CD14-positive monocyte (primary cell): ENCODE measurements around the gene EPC1. TPM values are rescaled to one million over a fixed set of nuclear protein-coding genes. Genes with fewer than 3 reads are reported as not detected.
"Not testable (repeated sequence)": the region's sequence is repeated elsewhere in the genome, so short reads cannot be mapped to it uniquely, and the experiment has no call there.

Source experiments
- DNase-seq, 3 donors: peaks; one replicate each; pipeline ENCODE4 v3.0.0-alpha.2; 2011 to 2022
- H2AFZ ChIP-seq: 2 replicates; pipeline ENCODE4 v1.6.0; 2012; ENCODE audit warnings: mild to moderate bottlenecking, low read depth, low read length, inconsistent platforms; ENCODE audit not compliant: insufficient read depth, poor library complexity, severe bottlenecking
- H3K27ac ChIP-seq, 2 donors: 1 replicate in 1 of 2; 2 replicates in 1 of 2; pipeline ENCODE4 v1.5.1; 2012 to 2013; ENCODE audit warnings: low read length in 2 of 2, control low read depth in 1 of 2, inconsistent platforms in 1 of 2, low read depth in 1 of 2, mild to moderate bottlenecking in 1 of 2
- H3K27me3 ChIP-seq, 2 donors: one replicate each; pipeline versions ENCODE4 v1.6.0 to v1.6.1; 2011 to 2013; ENCODE audit warnings: low read length in 2 of 2; ENCODE audit not compliant: control insufficient read depth in 2 of 2, insufficient read depth in 2 of 2
- H3K36me3 ChIP-seq, 2 donors: replicated peaks in 1 of 2; 1 replicate in 1 of 2; 2 replicates in 1 of 2; pipeline versions ENCODE4 v1.5.1 to v1.6.1; 2012 to 2013; ENCODE audit warnings: low read length in 2 of 2, control low read depth in 1 of 2, inconsistent platforms in 1 of 2, mild to moderate bottlenecking in 1 of 2; ENCODE audit not compliant: insufficient read depth in 2 of 2, control insufficient read depth in 1 of 2
- H3K4me1 ChIP-seq, 2 donors: 1 replicate in 1 of 2; 2 replicates in 1 of 2; pipeline versions ENCODE4 v1.5.1 to v1.6.1; 2012 to 2013; ENCODE audit warnings: low read length in 2 of 2, control low read depth in 1 of 2, inconsistent platforms in 1 of 2, mild to moderate bottlenecking in 1 of 2, moderate library complexity in 1 of 2; ENCODE audit not compliant: insufficient read depth in 2 of 2, control insufficient read depth in 1 of 2
- H3K4me2 ChIP-seq: replicated peaks from 2 replicates; pipeline ENCODE3; 2012; ENCODE audit warnings: low read length, moderate library complexity, mild to moderate bottlenecking; ENCODE audit not compliant: poor library complexity, severe bottlenecking; ENCODE audit errors: extremely low read depth
- H3K4me3 ChIP-seq, 3 experiments: fragments of 200-600 bp in 1 of 3; sonication (generic) in 1 of 3; replicated peaks in 1 of 3; 1 replicate in 2 of 3; 2 replicates in 1 of 3; pipeline ENCODE4 v1.5.1; 2011 to 2013; ENCODE audit warnings: low read length in 3 of 3, mild to moderate bottlenecking in 3 of 3, control low read depth in 2 of 3, low read depth in 2 of 3, inconsistent platforms in 1 of 3, moderate library complexity in 1 of 3
- H3K79me2 ChIP-seq: 2 replicates; pipeline ENCODE4 v1.6.0; 2012; ENCODE audit warnings: mild to moderate bottlenecking, control low read depth, inconsistent platforms, low read length, moderate library complexity; ENCODE audit not compliant: insufficient read depth
- H3K9ac ChIP-seq: 2 replicates; pipeline ENCODE4 v1.6.0; 2017; ENCODE audit warnings: low read length, mild to moderate bottlenecking; ENCODE audit not compliant: insufficient read depth, poor library complexity, severe bottlenecking
- H3K9me3 ChIP-seq, 2 donors: replicated peaks in 1 of 2; 1 replicate in 1 of 2; 2 replicates in 1 of 2; pipeline versions ENCODE4 v1.5.1 to v1.6.1; 2012 to 2013; ENCODE audit warnings: low read length in 2 of 2, control low read depth in 1 of 2; ENCODE audit not compliant: control insufficient read depth in 1 of 2, insufficient read depth in 1 of 2
- H4K20me1 ChIP-seq: 2 replicates; pipeline ENCODE4 v1.6.0; 2012; ENCODE audit warnings: mild to moderate bottlenecking, low read length, control low read depth, moderate library complexity; ENCODE audit not compliant: insufficient read depth
- H3K27ac Mint-ChIP-seq, 7 donors: one replicate each; pipeline ENCODE4 v1.8.0; 2020; ENCODE audit warnings: mild to moderate bottlenecking in 7 of 7, mixed read lengths in 7 of 7, moderate library complexity in 6 of 7, inconsistent platforms in 2 of 7
- H3K27me3 Mint-ChIP-seq, 3 donors: one replicate each; pipeline ENCODE4 v1.8.0; 2021 to 2022; ENCODE audit warnings: low read depth in 3 of 3, mild to moderate bottlenecking in 3 of 3, mixed read lengths in 3 of 3, moderate library complexity in 3 of 3, inconsistent platforms in 1 of 3
- H3K36me3 Mint-ChIP-seq, 2 donors: one replicate each; pipeline ENCODE4 v1.8.0; 2020; ENCODE audit warnings: mixed read lengths in 2 of 2, inconsistent platforms in 1 of 2, mild to moderate bottlenecking in 1 of 2
- H3K4me1 Mint-ChIP-seq: one replicate; pipeline ENCODE4 v1.8.0; 2020; ENCODE audit warnings: mild to moderate bottlenecking, mixed read lengths
- H3K4me3 Mint-ChIP-seq, 2 donors: one replicate each; pipeline ENCODE4 v1.8.0; 2020; ENCODE audit warnings: mild to moderate bottlenecking in 2 of 2, mixed read lengths in 2 of 2, moderate library complexity in 1 of 2
- H3K9me3 Mint-ChIP-seq, 7 donors: one replicate each; pipeline ENCODE4 v1.8.0; 2020 to 2022; ENCODE audit warnings: mixed read lengths in 7 of 7, mild to moderate bottlenecking in 6 of 7, moderate library complexity in 6 of 7, inconsistent platforms in 2 of 7
- WGBS: methylation state at CpG from one replicate; pipeline ENCODE4 v1.1.5; 2013; ENCODE audit warnings: missing lambda C conversion rate; ENCODE audit not compliant: insufficient coverage; 5-methylcytosine and 5-hydroxymethylcytosine counted together
- intact Hi-C, 2 donors: fragments of 100-400 bp; cut with micrococcal nuclease; formaldehyde crosslinking; loops; one replicate each; pipeline versions ENCODE4 v1.15.0 to v1.15.1; 2023
- polyA plus RNA-seq, 3 donors: library from polyadenylated mRNA; depleted of rRNA in 1 of 3; unstranded in 2 of 3; stranded (reverse) in 1 of 3; fragments of 300-500 nt in 2 of 3; fragments of >200 nt in 1 of 3; fragmentation: Illumina TruSeq in 2 of 3; gene quantifications; 1 replicate in 2 of 3; 2 replicates in 1 of 3; pipeline ENCODE4 v1.2.3, GENCODE V29; 2012 to 2021
- TF ChIP-seq, protein P1 (sequence below): fragments of 200-600 bp; IDR thresholded peaks from one replicate; pipeline ENCODE4 v1.8.0; 2022; ENCODE audit warnings: antibody characterized with exemption, mild to moderate bottlenecking

Gene EPC1
- polyA plus RNA-seq, 3 donors: 28.3 to 60.8 (median 31.0) TPM

DNA sequence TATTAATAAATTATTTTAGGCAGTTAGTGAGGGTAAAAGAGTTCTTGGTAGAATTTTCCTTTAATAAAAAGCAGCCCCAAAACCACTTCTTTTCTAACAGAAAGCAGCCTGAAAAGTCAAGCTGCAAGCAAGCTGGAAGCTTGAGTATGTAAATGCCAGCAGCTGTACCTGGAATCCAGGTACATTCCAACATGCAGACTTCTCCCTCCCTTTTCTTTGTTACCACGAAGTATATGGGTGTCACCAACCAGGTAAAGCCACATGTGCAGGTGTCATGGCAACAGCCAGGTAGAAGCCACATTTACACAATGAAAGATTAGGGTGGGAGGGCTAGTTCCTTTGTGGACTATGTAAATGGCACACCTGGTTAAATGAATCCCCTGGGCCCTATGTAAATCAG, 114.6 kb downstream of the EPC1 start:
- H3K4me2 ChIP-seq: no peak overlapping the region
- no peak overlapping the region for H3K4me3 Mint-ChIP-seq
- WGBS: no CpG with 5 or more reads among the region's 1 CpG
- intact Hi-C loops: no loop called here
- H3K27me3 Mint-ChIP-seq: peaks cover 0 to 1% (median 1%) of the 10 kb centered on the region in 3 donors
- H3K4me1 ChIP-seq: no peaks in the 10 kb centered on the region
- DNase-seq: no peak
- peaks cover 4% of the 10 kb centered on the region for H3K4me1 Mint-ChIP-seq
- TF ChIP-seq, protein P1, sequence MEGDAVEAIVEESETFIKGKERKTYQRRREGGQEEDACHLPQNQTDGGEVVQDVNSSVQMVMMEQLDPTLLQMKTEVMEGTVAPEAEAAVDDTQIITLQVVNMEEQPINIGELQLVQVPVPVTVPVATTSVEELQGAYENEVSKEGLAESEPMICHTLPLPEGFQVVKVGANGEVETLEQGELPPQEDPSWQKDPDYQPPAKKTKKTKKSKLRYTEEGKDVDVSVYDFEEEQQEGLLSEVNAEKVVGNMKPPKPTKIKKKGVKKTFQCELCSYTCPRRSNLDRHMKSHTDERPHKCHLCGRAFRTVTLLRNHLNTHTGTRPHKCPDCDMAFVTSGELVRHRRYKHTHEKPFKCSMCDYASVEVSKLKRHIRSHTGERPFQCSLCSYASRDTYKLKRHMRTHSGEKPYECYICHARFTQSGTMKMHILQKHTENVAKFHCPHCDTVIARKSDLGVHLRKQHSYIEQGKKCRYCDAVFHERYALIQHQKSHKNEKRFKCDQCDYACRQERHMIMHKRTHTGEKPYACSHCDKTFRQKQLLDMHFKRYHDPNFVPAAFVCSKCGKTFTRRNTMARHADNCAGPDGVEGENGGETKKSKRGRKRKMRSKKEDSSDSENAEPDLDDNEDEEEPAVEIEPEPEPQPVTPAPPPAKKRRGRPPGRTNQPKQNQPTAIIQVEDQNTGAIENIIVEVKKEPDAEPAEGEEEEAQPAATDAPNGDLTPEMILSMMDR: no peak
- no peak overlapping the region for H3K4me3 ChIP-seq
- no peak overlapping the region for H3K27ac Mint-ChIP-seq
- H3K27ac ChIP-seq: no peak overlapping the region
- no peaks in the 10 kb centered on the region for H3K9me3 ChIP-seq
- H3K9me3 Mint-ChIP-seq: peaks cover 0 to 12% (median 5%) of the 10 kb centered on the region in 7 donors
- no peak overlapping the region for H3K9ac ChIP-seq
- H2AFZ ChIP-seq: no peak overlapping the region
- H4K20me1 ChIP-seq: no peaks in the 10 kb centered on the region
- no peaks in the 10 kb centered on the region for H3K79me2 ChIP-seq
- no peaks in the 10 kb centered on the region for H3K36me3 ChIP-seq
- no peaks in the 10 kb centered on the region for H3K36me3 Mint-ChIP-seq
- no peaks in the 10 kb centered on the region for H3K27me3 ChIP-seq

DNA sequence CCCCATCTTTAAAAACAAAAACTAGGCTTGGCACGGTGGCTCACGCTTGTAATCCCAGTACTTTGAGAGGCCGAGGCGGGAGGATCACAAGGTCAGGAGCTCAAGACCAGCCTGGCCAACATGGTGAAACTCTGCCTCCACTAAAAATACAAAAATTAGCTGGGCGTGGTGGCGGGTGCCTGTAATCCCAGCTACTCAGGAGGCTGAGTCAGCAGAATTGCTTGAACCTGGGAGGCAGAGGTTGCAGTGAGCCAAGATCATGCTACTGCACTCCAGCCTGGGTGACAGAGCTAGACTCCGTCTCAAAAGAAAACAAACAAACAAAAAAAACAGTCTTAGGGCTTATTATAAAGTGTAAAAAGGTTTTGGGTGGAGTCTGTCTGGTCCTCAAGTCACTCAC, 117.2 kb downstream of the EPC1 start:
- H3K9me3 ChIP-seq, H3K4me1 ChIP-seq, H3K4me3 ChIP-seq, H3K79me2 ChIP-seq, H4K20me1 ChIP-seq, H3K36me3 Mint-ChIP-seq, intact Hi-C loops, H3K4me1 Mint-ChIP-seq, H3K9ac ChIP-seq, H3K36me3 ChIP-seq, H2AFZ ChIP-seq, H3K27me3 ChIP-seq, DNase-seq, H3K4me3 Mint-ChIP-seq, H3K27me3 Mint-ChIP-seq, H3K27ac ChIP-seq, H3K27ac Mint-ChIP-seq, H3K4me2 ChIP-seq: not testable (repeated sequence)
- H3K9me3 Mint-ChIP-seq: peaks cover 2 to 12% (median 5%) of the 10 kb centered on the region in 7 donors
- WGBS: 100% methylated on average over 4 of the region's 7 CpGs
